Suprapubic skin (tissue), 4 donors: ENCODE results near the gene CLCNKA.

Source experiments
- POLR2A ChIP-seq, 2 donors: fragments of 450-650 bp; IDR thresholded peaks; one replicate each; pipeline ENCODE4 v1.6.1; 2017; ENCODE audit warnings: antibody characterized with exemption in 2 of 2, mild to moderate bottlenecking in 2 of 2, moderate library complexity in 2 of 2
- POLR2AphosphoS5 ChIP-seq, 3 donors: sonication (generic); formaldehyde crosslinking; IDR thresholded peaks; one replicate each; pipeline ENCODE4 v1.6.1; 2017; ENCODE audit warnings: antibody characterized with exemption in 3 of 3
- TF ChIP-seq, protein P1 (sequence below), 2 donors: fragments of 200-600 bp in 1 of 2; fragments of 450-650 bp in 1 of 2; sonication (generic) in 1 of 2; IDR thresholded peaks; one replicate each; pipeline ENCODE4 v1.5.1; 2016 to 2019; ENCODE audit warnings: antibody characterized with exemption in 2 of 2, mild to moderate bottlenecking in 1 of 2, moderate library complexity in 1 of 2

DNA sequence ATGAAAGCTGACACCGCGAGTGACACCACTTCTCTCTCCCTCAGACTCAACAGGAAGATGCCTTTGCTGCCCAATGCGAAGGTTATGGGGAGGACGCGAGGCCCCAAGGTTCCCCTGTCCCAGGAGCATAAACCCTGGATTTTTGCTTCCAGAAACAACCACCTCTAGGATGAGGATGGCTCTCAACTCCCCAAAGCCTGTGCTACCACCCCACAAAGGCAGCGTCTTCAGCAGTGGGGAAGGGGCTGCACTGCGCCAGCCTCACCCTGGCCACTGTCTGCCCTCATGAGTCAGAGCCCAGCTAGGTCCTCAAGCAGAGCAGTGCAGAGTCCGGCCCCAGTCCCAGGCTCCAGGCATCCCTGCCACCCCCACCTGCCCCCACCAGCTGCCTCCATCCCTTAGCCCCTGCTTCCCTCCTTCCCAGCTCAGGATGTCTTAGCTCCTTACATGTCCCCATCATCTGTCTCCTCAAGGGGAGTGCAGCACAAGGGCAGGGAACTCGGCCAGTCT, 24.7 kb upstream of the CLCNKA start:
- TF ChIP-seq POLR2A (IDR thresholded peaks at IDR 0.05) (no peak), POLR2AphosphoS5 (IDR thresholded peaks at IDR 0.05) (no peak)
- TF ChIP-seq, protein P1, sequence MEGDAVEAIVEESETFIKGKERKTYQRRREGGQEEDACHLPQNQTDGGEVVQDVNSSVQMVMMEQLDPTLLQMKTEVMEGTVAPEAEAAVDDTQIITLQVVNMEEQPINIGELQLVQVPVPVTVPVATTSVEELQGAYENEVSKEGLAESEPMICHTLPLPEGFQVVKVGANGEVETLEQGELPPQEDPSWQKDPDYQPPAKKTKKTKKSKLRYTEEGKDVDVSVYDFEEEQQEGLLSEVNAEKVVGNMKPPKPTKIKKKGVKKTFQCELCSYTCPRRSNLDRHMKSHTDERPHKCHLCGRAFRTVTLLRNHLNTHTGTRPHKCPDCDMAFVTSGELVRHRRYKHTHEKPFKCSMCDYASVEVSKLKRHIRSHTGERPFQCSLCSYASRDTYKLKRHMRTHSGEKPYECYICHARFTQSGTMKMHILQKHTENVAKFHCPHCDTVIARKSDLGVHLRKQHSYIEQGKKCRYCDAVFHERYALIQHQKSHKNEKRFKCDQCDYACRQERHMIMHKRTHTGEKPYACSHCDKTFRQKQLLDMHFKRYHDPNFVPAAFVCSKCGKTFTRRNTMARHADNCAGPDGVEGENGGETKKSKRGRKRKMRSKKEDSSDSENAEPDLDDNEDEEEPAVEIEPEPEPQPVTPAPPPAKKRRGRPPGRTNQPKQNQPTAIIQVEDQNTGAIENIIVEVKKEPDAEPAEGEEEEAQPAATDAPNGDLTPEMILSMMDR (IDR thresholded peaks at IDR 0.05) = no peak
